Uterus (tissue), 2 donors: ENCODE data around the gene PEAK1.

ENCODE experiments used
- CTCF ChIP-seq, 4 experiments: fragments of 200-600 bp in 2 of 4; fragments of 450-650 bp in 2 of 4; sonication (generic) in 2 of 4; IDR thresholded peaks; one replicate each; pipeline ENCODE4 v1.5.1; 2016 to 2019; ENCODE audit warnings: antibody characterized with exemption in 4 of 4, mild to moderate bottlenecking in 2 of 4, moderate library complexity in 1 of 4
- POLR2A ChIP-seq, 2 donors: fragments of 450-650 bp; IDR thresholded peaks; one replicate each; pipeline ENCODE4 v1.6.1; 2016; ENCODE audit warnings: antibody characterized with exemption in 2 of 2, mild to moderate bottlenecking in 1 of 2, moderate library complexity in 1 of 2

DNA sequence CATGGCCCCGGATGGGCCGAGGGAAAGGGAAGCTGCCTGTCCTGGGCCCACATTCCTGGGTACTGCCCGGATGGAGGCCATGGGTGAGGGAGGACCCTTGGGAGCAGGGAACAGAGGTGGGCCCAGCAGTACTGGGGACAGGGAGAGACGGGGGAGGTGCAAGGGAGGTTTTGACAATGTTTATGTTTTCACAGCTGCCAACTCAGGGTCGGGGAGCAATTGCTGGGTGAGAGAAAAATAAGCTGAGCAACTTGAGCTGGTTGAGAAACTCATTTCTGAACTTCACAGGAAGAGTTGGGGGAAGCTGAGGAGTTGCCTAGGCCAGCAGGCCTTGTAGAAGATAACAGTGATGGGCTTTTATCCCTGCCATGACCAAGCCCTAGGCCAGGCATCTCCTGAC, 337.9 kb downstream of the PEAK1 start:
- TF ChIP-seq CTCF (IDR thresholded peaks at IDR 0.05) (no peak), POLR2A (IDR thresholded peaks at IDR 0.05) (no peak)
